ENCODE results near the gene SPECC1.

- TF ChIP-seq EZH2 (IDR thresholded peaks at IDR 0.05; ENCODE audit: insufficient read depth, poor library complexity, severe bottlenecking), result no peak
- TF ChIP-seq EZH2phosphoT487 (IDR thresholded peaks at IDR 0.05; ENCODE audit: insufficient read depth, low read depth), result no peak
Observed at GRCh38 chr17:20172376-20172775, 163.2 kb downstream of the SPECC1 start.

Data from GM23248 (cell line).